A673 (cell line): ENCODE measurements around the gene ABCB4. TPM values are rescaled to one million over a fixed set of nuclear protein-coding genes. Genes with fewer than 3 reads are reported as not detected.

ENCODE experiments used
- BruUV-seq: library from RNA; stranded (reverse); fragments of 400-500 nt; replicated peaks from 2 replicates; lab custom pipeline; 2021; lab: Mats Ljungman, UMichigan
- CTCF ChIA-PET: fragments of 300-600 bp; sonication (Branson Sonifier 250); formaldehyde crosslinking; loops from one replicate; lab custom pipeline; 2022; ENCODE audit warnings: antibody characterized with exemption; lab: Charles Lee
- POLR2A ChIA-PET: fragments of 300-600 bp; sonication (Branson Sonifier 250); formaldehyde crosslinking; loops from one replicate; lab custom pipeline; 2022; ENCODE audit warnings: antibody characterized with exemption; ENCODE audit not compliant: low non-redundant PET; lab: Charles Lee
- DNase-seq: peaks from one replicate; pipeline ENCODE4 v3.0.0-alpha.2; 2015; ENCODE audit warnings: low spot score
- H3K27ac ChIP-seq: fragments of 200-600 bp; sonication (generic); 2 replicates; pipeline ENCODE4 v1.5.1; 2016; ENCODE audit warnings: mixed run types, low read depth, mild to moderate bottlenecking, mixed read lengths, antibody characterized with exemption, low read length; ENCODE audit not compliant: poor library complexity, severe bottlenecking
- H3K27me3 ChIP-seq: fragments of 200-600 bp; sonication (generic); replicated peaks from 2 replicates; pipeline ENCODE4 v1.6.1; 2017; ENCODE audit warnings: mixed run types, low read depth, mild to moderate bottlenecking, mixed read lengths, antibody characterized with exemption, low read length; ENCODE audit not compliant: insufficient read depth, poor library complexity
- H3K36me3 ChIP-seq: fragments of 200-600 bp; sonication (generic); 2 replicates; pipeline ENCODE4 v1.6.1; 2016; ENCODE audit warnings: mixed run types, mild to moderate bottlenecking, mixed read lengths, antibody characterized with exemption, low read length; ENCODE audit not compliant: insufficient read depth, poor library complexity, severe bottlenecking
- H3K4me1 ChIP-seq: fragments of 200-600 bp; sonication (generic); 2 replicates; pipeline ENCODE4 v1.6.1; 2017; ENCODE audit warnings: mixed run types, mild to moderate bottlenecking, mixed read lengths, antibody characterized with exemption, low read length; ENCODE audit not compliant: insufficient read depth, poor library complexity, severe bottlenecking
- H3K4me3 ChIP-seq: fragments of 200-600 bp; sonication (generic); 2 replicates; pipeline ENCODE4 v1.5.1; 2016; ENCODE audit warnings: low read depth, mixed run types, mild to moderate bottlenecking, mixed read lengths, low read length; ENCODE audit not compliant: poor library complexity, severe bottlenecking
- H3K9me3 ChIP-seq: fragments of 200-600 bp; sonication (generic); 2 replicates; pipeline ENCODE4 v1.6.1; 2016; ENCODE audit warnings: mixed run types, low read depth, mild to moderate bottlenecking, mixed read lengths, antibody characterized with exemption, low read length; ENCODE audit not compliant: poor library complexity, severe bottlenecking
- EZH2 ChIP-seq: fragments of 200-600 bp; sonication (generic); IDR thresholded peaks from 2 replicates; pipeline ENCODE4 v1.6.1; 2017; ENCODE audit warnings: borderline replicate concordance, low read depth, mild to moderate bottlenecking, mixed read lengths, antibody characterized with exemption, low read length; ENCODE audit not compliant: poor library complexity, severe bottlenecking
- intact Hi-C: fragments of 100-400 bp; cut with micrococcal nuclease; formaldehyde crosslinking; loops from one replicate; pipeline ENCODE4 v1.10.0; 2022; ENCODE audit not compliant: unreplicated experiment
- total RNA-seq: library from RNA; stranded (reverse); gene quantifications from 2 replicates; pipeline ENCODE4 v1.2.3, GENCODE V29; 2021
- TF ChIP-seq, protein P1 (sequence below): fragments of 300-800, 200-600 bp; sonication (generic); conservative IDR thresholded peaks from 2 replicates; pipeline ENCODE4 v1.5.1; 2017; ENCODE audit warnings: low read depth, mild to moderate bottlenecking, antibody characterized with exemption, low read length, moderate library complexity, mixed read lengths

The ABCB4 gene
- total RNA-seq, 1 experiment from 2014 or later = 0.15 TPM

DNA sequence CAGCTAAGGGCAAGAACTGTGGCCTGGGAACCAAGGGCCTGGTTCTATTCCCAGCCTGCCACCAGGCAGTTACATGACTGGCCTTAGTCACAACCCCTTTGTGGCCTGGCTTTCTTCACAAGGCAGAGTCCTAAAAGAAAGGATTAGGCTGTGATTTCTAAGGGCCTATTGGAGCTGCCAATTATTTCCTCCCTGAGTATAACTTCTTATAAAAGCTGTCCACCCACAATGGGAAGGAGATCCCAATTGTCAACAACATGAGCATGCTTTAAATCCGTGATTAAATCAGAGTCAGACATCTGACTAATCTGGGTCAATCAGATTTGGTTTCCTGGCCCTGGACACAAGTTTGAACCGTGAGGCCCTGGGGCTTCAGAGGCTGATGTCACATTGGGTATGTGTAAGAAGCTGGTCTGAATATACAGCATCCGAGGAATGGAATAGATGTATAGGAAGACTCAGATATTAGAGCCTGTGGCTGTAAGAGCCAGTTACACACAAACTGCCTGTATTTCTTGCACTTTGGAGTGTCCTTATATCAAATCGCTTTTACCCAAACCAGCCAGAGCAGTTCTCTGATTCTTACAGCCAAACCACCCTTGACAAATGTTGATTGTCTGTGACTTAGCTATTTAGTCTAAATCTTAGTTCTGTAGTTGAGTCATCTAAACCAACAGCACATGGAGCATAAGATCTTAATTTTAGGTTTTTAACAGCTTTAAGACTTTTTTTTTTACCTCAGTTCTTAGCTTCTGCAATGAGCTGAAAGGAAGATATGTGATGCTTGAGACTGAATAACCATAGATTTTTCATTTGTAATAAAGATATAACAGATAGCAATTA is 61.3 kb downstream of the ABCB4 start:
- POLR2A ChIA-PET = no interaction called here
- H3K9me3 ChIP-seq = no peaks in the 10 kb centered on the region
- H3K27ac ChIP-seq = no peak overlapping the region
- no peaks in the 10 kb centered on the region for H3K4me1 ChIP-seq
- no peak overlapping the region for H3K4me3 ChIP-seq
- CTCF ChIA-PET = interaction anchor here (0.5 kb wide), 1 partner anchor 806 kb away, joined by 3 read pairs; no protein-coding TSS in a partner anchor
- H3K36me3 ChIP-seq = no peaks in the 10 kb centered on the region
- no peak for DNase-seq
- TF ChIP-seq, protein P1, sequence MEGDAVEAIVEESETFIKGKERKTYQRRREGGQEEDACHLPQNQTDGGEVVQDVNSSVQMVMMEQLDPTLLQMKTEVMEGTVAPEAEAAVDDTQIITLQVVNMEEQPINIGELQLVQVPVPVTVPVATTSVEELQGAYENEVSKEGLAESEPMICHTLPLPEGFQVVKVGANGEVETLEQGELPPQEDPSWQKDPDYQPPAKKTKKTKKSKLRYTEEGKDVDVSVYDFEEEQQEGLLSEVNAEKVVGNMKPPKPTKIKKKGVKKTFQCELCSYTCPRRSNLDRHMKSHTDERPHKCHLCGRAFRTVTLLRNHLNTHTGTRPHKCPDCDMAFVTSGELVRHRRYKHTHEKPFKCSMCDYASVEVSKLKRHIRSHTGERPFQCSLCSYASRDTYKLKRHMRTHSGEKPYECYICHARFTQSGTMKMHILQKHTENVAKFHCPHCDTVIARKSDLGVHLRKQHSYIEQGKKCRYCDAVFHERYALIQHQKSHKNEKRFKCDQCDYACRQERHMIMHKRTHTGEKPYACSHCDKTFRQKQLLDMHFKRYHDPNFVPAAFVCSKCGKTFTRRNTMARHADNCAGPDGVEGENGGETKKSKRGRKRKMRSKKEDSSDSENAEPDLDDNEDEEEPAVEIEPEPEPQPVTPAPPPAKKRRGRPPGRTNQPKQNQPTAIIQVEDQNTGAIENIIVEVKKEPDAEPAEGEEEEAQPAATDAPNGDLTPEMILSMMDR = no peak
- no peak for TF ChIP-seq EZH2
- H3K27me3 ChIP-seq = no peaks in the 10 kb centered on the region
- BruUV-seq = no TSS peak
- intact Hi-C loops = no loop called here

DNA sequence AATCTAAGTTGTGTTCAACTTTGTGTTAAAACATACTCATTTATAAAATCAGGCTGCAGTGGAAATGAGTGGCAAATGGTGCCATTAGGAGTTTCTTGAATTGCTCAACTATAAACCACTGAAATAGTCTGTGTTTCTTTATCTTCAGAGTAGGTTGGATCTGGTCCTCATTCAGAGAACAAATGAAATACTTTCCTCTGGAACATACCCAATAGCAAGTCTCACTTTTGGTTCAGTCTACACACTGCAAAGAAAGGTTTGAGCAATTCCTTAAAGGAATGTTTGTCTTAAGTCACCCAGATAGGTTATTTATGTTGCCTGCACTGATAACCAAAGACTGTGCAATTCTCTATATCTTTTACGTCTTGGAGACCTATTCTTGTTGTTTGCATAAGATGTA is 62.5 kb downstream of the ABCB4 start:
- no peak overlapping the region for H3K27ac ChIP-seq
- POLR2A ChIA-PET = no interaction called here
- H3K36me3 ChIP-seq = no peaks in the 10 kb centered on the region
- no peaks in the 10 kb centered on the region for H3K4me1 ChIP-seq
- no peaks in the 10 kb centered on the region for H3K9me3 ChIP-seq
- TF ChIP-seq, protein P1 = no peak
- TF ChIP-seq EZH2 = no peak
- H3K4me3 ChIP-seq = no peak overlapping the region
- no TSS peak for BruUV-seq
- intact Hi-C loops = no loop called here
- CTCF ChIA-PET = no interaction called here
- peaks cover 5% of the 10 kb centered on the region for H3K27me3 ChIP-seq
- DNase-seq = no peak

DNA sequence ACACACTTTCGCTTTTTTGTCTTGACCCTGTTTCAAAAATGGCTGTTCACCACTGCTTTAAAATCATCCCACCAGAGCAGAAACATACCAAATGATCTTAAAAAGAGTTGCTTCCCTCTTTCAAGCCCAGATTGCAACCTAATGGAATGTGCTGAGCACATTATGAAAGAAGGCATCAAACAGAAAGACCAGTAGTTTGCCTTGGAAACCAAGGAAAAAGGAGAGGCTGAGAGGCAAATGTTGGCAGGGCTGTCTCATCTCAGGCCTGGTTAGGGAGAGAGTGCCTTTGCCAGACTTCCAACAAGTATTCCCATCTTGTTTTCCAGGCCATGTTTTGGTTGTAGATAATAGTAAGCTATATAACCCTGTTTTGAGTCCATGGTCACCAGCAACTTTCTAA is 64.3 kb downstream of the ABCB4 start:
- no TSS peak for BruUV-seq
- no peak overlapping the region for H3K4me3 ChIP-seq
- no peak for DNase-seq
- no peaks in the 10 kb centered on the region for H3K4me1 ChIP-seq
- H3K9me3 ChIP-seq = no peaks in the 10 kb centered on the region
- ChIA-PET POLR2A (no interaction called here), CTCF (no interaction called here)
- peaks cover 6% of the 10 kb centered on the region for H3K27me3 ChIP-seq
- no peak for TF ChIP-seq EZH2
- TF ChIP-seq, protein P1 = no peak
- no peak overlapping the region for H3K27ac ChIP-seq
- intact Hi-C loops = no loop called here
- no peaks in the 10 kb centered on the region for H3K36me3 ChIP-seq
